Measurements from ENCODE around the gene ATP5F1C.
"Not testable (repeated sequence)": the region's sequence is repeated elsewhere in the genome, so short reads cannot be mapped to it uniquely, and the experiment has no call there.

The ATP5F1C gene

DNA sequence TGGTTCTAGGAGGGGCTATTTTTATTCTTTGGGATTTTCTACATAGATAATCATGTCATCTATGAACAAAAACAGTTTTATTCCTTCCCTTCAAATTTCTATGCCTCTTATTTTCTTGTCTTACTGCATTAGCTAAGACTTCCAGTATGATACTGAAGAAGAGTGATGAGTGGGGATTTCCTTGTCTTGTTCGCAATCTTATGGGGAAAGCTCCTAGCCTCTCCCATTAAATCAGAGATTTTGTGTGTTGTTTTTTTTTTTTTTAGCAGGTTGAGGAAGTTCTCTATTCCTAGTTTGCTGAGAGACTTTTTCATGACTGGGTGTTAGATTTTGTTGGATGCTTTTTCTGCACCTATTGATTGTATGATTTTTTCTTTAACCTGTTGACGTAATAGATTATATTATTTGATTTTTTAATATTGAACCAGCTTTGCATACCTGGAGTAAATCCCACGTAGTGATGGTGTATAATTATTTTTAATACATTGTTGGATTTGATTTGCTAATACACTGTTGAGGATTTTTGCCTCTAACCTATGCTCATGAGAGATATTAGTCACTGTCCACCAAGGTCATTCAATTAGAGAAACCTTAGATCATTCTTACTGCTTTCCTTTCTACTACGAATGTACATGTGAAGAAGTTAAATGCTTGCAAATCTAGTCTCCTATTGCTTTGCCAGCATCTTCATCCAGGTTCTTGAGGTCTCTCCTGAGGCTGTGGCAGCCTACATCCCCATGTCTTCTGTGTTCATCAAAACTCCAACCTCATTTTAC, 6.5 kb downstream of the ATP5F1C start:
- no peak for DNase-seq

DNA sequence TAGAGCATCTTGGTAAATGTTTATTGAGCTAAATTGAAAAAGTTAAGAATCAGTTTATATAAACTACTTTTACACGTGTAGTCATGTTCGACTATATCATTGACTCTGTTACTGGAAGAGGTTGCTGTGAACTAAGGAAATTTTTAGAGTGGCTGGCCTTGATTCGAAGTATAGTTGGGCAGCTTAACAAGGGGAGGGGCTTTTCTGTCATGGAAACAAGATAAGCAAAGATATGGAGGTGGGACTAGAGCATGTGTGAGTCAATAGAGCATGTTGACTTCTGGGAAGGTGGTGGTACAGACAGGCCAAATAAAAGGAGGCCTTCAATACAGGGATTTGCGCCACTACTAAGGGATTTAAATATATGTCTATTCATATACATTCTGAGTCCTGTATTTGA, 7.6 kb downstream of the ATP5F1C start:
- DNase-seq = no peak

DNA sequence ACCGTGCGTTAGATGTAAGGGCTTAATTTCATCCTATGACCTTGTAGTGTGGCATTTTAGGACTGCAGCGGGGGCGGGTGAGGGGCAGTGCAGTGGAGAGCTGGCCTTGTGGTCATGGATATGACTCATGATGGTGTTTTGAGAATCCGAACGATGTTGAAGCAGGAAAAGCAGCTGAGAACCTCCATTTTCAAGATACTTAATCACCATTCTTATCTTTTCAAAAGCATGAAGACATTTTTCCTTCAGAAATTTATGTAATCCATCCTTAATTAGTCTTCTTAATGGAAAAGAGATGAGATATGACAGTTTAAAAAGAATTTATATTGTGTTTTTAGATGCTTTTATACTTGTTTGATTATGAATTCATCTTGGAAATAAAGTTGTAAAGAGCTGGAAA, 9.6 kb downstream of the ATP5F1C start:
- peak; percentile 35 for DNase-seq

DNA sequence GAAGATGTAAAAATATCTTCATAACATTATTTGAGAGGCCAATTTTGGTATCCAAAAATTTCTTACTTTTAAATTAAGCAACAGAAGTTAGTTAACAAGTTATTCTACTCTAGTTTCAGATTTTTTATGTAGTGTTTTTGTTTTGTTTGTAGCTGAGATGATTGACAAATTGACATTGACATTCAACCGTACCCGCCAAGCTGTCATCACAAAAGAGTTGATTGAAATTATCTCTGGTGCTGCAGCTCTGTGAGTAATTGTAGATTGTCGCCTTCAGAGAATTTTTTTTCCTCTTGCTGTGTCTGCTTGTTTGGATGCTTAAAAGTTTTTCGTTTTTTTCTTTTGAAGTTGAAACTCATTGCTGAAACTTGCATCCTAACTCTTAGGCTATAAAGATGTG, 14.6 kb downstream of the ATP5F1C start:
- no peak for DNase-seq

DNA sequence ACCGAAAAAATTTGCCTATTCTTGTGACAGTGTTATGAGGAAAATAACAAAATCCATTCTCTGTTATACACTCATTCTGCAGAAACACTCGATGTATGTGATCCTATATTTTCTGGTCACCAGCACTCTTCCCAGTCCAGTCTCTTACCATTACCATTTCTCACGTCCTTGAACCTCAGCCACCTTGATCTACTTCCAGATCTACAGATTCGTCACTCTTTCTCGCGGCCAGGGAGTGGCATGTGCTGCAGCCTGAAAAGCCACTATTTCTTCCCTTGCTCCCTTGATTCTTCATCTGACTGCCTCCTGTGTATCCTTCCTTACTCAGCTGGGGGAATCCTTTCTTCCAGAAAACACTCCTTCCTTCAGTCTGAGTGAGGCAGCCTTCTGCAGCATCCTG, 16.2 kb downstream of the ATP5F1C start:
- no peak for DNase-seq

DNA sequence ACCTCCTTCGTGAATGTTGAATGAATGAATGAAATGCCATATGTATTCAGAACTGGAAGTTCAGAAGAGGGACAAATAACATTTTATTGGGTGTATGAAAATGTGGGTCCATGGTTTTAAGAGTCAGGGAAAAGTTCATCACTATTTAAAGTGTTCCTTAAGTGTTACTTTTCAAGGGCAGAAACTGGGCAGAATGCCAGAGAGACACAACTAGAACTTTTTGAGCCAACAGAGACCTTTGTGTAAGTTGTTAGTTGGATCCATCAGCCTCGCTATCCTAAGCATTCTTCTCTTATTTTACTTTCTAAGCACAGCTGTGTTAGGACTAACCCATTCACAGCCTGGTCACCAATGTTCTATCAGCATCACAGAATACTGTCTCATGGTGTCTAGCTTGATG, 16.8 kb downstream of the ATP5F1C start:
- DNase-seq = no peak

DNA sequence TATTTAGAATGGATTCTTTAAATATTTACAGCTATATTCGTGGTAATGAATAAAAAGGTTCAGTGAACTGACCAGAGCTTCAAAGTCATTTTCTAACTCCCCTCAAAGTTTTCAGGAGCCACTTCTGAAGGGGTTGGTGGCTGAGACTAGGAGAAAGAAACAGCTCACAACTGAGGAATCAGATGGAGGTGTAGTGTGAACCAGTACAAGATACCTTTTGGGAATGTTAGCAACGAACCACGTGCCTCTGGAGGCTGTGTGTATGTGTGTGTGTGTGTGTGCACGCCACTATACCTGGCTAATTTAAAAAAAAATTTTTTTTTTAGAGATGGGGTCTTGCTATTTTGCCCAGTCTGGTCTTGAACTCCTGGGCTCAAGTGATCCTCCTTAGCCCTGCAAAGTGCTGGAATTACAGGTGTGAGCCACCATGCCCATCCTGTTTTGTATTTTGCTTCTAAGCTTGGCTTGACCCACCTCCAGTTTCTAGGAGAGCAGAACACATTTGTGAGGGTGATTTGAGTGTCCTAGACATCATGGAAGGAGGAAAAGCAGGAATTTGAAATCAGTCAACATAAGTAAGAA, 20.8 kb downstream of the ATP5F1C start:
- no peak for DNase-seq

DNA sequence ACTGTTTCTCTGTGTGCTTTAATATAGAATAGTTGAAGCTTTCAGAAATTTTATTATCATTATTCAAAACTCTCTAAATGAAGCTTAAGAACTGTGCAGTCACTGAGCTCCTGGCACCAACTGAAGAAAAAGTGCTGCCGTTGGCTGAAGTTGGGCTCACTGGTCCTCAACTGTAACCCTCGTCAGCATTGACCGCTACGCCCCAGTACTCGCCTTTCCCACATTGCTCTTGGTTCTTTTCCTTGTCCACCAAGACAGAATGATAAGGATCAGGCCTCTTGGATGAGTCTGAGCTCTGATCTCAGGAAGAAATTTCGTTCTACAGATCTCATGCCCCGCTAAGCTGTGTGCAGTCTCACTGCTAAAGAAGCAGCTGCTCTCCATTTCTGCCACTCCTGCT, 22.5 kb downstream of the ATP5F1C start:
- no peak for DNase-seq

DNA sequence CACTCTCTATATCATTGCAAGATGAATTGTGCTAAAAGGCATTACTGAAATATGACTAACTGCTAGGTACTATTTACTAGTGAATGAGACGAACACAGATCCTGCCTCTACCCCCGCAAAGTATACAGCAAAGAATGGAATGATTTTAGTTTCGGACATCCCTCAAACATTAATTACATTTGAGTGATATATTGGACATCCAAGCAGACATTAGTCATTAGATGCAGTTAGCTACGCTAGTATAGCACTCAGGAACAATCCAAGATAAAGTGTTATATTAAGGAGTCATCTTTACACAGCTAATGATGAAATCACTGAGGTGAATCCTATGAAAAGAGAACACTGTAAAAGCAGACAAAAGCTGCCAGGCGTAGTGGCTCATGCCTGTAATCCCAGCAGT, 23.0 kb downstream of the ATP5F1C start:
- DNase-seq = no peak

DNA sequence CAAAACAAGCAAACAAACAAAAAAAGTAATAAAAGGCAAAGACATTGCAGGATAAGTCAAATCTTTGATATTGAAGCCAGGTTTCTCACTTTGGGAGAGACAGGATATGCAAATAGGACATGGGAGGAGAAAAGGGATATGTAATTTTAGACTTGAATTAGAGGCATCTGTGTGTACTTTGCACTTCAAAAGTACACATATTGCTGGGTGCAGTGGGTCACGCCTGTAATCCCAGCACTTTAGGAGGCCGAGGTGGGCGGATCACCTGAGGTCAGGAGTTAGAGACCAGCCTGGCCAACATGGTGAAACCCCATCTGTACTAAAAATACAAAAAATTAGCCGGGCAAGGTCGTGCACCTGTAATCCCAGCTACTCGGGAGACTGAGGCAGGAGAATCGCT, 23.8 kb downstream of the ATP5F1C start:
- not testable (repeated sequence) for DNase-seq

DNA sequence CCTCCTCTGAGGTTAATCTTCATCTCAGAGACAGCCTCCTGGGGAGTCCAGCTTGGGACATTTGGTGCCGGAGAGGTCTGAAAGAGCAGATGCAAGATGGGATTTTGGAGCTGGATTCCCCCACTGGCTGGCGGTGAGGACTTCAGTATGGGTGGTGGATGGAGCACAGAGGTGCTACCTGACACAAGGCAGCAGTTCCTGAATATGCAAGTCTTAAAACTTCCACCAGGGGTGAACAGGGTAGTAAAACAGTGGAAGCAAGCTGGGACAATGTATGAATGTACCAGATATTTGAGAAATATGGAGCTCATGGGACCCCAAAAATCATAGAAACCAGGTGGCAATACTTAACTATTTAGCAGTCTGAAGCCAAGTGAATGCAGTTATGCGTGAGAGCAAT, 25.5 kb downstream of the ATP5F1C start:
- DNase-seq = no peak

DNA sequence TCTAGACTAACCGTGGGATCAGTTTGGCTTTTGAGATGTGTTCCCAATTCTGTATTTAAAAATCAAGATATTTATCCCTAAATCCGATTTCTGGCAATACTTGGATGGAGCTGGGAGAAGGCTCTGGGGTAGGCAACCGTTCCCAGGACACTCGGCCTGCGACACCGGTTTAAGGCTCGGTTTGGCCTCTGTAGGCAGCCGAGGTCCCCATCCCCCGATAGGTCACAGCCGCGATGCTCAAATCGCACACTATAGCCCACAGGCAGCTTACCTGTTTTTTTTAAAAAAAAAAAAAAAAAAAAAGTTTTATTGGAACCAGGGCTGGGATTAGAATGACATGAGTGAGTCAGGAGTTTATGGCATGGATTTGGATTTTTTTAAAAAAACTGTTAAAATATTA, 29.6 kb downstream of the ATP5F1C start:
- no peak for DNase-seq

DNA sequence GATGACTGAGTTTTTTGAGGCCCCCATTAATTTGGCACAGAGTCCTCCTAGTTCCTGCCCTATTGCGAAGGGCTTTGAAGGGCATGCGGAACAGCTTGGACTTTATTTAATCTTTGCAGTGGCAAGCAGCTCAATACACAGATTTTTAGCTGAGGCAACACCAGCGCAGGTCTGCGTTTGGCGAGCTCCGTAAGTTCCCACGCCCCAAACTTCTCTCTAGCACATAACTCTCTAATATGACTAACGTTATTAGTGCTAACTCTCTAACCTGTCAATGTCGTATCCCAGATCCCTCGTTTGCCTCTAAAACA, 30.0 kb downstream of the ATP5F1C start:
- no peak for DNase-seq

DNA sequence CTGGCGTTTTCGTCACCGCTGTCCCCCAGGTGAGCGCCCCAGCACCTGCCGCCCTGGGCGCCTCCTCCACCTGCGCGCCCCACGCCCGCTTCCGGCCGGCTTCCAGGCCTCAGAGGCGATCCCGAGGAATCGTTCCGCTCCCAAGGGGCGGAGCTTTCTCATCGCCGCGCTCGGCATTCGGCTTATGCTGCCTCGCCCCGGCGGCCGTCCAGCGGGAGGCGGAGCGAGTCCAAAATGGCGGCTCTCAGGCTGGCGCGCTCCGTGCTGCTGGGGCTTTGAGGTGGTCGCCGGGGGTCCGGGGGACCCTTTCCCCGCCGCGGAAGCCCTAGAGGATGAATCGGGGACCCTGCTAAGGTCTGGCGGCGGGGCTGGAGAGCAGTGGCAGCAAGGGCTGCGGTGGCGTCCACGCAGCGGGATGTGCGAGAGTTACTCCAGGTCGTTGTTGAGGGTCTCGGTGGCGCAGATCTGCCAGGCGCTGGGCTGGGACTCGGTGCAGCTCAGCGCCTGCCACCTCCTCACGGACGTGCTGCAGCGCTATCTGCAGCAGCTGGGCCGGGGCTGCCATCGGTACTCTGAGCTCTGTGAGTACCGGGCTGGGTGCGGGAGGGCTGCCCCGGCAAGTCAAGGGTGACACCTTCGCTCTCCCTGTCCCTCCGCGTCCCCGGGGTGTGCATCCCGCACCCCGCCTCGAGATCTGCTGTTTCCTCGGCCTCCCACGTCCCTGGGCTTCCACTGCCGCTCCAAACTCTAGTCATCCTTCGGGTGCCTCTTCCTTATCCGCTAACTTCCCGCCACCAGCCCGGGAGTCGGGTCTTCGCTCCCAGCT, 30.5 kb downstream of the ATP5F1C start, which contains the start of gene TAF3:
Gene TAF3 (plus strand): TSS at position 211 of the 826 bp plus-strand sequence. CDS start 205 bp downstream, at position 416.
- peak; percentile 95 for DNase-seq

DNA sequence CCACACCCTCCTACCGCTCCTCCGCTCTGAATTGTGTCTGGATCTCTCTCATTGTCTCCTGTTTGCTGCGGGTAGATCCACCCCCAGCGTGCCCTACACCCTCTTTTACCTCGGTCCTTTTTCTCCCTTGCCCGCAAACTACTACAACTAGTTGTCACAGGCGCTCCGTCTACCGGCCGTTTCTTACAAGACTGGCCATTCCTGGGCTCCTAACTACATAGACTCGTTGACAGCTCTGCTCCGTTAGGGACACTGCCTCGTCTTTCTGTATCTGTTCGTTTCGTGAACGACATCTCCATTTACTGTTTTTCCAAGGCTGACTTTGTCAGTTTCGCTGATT, 31.1 kb downstream of the ATP5F1C start:
- peak; percentile 48 for DNase-seq

DNA sequence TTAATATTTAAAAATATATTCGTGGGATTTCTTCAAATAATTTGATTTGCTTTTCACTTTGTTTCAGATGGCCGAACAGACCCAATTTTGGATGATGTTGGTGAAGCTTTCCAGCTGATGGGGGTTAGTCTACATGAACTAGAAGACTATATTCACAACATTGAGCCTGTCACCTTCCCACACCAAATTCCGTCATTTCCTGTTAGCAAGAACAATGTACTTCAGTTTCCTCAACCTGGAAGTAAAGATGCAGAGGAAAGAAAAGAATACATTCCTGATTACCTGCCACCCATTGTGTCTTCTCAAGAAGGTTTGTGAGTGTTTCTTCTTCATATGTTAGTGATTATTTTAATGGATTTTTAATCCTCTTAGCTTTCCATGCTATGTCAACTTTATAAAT, 36.3 kb downstream of the ATP5F1C start:
- no peak for DNase-seq

DNA sequence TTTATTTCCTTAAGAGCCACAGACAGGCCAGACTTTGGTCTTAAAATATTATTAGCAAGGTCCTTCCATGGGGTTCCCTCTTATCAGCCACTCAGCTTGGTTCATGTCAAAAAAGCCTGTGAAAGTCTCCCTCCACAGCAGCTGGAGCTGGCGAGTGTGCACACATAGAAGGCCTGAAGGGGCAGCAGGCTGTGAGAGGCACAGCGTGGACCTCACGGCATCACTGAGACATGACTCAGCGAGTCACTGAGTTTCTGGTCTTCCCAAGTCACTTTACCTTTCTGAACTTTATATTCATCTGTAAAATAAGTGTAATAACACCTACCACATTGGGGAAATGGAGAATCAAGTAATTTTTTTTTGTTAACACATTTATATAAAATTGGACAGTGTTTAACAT, 39.0 kb downstream of the ATP5F1C start:
- no peak for DNase-seq

DNA sequence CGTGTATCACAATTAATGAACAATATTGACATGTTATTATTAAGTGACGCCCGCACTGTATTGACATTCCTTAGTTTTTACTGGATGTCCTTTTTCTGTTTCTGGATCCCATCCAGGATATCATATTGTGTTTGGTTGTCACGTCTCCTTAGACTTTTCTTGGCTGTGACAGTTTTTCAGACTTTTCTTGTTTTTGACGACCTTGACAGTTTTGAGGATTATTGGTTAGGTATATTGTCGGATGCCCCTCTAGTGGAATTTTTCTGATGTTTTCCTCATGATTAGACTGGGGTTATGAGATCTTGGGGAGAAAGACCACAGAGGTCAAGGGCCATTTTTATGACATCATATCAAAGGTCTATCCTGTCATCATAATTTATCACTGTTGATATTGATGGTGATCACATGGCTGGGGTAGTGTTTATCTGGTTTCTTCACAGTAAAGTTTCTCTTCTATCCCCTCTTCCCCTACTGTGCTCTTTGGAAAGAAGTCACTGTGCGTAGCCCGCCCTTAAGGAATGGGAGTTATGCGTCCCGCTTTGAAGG, 41.4 kb downstream of the ATP5F1C start:
- no peak for DNase-seq

DNA sequence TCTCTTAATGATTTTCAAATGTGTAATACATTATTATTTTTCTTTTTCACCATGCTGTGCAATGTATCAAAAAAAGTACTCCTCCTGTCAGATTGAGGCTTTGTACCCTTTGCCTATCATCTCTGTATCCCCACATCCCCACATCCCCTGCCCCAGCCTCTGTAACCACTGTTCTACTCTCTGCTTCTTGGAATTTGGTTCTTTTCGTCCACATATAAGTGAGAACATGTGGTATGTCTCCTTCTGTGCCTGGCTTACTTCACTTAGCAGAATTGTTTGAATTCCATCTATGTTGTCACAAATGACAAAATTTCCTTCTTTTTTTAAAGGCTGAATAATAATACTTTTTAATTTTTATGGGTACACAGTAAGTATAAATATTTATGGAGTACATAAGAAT, 44.1 kb downstream of the ATP5F1C start:
- no peak for DNase-seq

DNA sequence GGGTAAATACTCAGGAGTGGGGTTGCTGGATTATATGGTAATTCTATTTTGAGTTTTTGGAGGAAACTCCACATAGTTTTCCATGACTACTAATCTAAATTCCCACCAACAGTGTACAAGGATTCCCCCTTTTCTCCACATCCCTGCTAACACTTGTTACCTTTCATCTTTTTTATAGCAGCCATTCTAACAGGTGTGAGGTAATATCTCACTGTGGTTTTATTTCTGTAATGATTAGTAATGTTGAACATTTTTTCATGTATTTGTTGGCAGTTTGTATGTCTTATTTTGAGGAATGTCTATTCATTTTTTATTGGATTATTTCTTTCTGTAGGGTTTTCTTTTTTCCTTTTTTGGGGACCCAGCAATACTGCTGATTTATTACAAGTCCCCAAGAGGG, 45.2 kb downstream of the ATP5F1C start:
- DNase-seq = no peak

DNA sequence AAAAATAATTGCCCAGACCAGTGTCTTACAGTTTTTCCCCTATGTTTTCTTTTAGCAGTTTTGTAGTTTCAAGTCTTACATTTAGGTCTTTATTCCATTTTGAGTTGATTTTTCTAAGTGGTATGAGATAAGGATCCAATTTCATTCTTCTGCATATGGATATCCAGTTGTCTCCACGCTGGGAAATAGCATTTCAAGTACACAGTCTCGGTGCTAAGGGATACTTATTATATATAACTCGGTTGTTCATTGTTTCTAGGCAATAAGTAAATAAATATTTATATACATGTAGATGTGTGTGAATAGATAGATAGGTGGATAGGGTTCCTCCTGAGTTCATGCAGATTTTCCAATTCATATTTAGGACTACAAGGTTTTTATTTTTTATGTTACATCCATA, 46.3 kb downstream of the ATP5F1C start:
- DNase-seq = no peak

DNA sequence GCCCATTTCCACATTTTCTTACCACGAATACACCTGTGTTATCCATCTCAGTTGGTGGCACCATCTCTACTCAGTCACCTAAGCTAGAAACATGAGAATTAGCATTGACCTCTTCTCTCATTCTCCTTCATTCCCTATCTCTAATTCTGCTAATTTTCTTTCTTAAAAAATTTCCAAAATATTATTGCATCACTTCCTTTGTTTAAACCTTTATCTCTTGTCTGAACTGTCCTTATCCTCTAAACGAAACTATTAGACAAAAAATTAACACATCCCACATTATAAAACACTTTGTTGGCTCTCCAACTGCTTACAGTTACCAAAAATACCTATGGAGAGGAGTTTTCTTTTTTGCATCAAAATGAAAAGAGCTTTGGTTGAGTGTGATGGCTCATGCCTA, 48.6 kb downstream of the ATP5F1C start:
- no peak for DNase-seq

DNA sequence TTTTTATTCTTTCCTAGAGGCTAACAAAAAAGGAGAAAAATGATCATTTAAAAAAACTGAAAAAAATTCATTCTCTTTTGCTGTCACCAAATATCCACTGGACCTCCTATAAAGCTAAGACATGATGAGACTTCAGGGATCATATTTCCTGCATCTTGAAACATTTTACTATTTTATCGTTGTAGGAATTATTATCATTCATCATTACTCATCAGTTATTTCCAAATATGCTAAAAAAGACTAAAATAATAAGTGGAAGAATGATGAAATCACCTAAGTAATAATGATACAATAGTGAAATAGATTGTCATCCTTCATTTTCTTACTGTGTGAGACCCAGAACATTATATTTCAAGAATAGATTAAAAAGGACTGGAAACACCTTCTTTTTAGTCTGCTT, 58.6 kb downstream of the ATP5F1C start:
- DNase-seq = no peak

DNA sequence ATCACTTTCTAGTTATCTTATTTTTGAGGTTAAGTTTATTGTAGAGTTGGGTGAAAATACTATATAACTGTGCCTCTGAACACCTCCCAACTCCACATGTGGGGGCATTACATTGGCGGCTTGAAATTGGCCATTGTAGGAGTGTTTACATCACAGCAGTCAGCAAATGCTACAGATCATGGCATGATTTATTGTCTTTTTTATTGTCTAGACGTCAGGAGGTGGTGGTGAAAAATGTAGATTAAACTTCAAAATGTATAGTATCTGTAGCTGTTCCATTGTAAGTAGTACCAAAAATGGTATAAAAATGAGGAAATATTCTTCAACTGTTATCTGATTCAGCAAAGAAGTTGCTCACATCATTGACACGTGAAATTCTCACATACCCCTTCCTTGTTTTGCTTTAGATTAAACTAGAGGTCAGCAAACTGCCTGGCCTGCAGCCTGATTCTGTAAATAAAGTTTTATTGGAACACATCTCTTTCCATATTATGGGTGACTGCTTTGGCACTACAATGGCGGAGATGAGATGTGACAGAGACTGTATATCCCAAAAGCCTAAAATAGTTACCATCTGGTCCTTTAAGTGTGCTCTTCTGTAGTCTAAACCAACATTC, 65.4 kb downstream of the ATP5F1C start:
- DNase-seq = no peak

All from stimulated activated CD8-positive, alpha-beta memory T cell treated with anti-CD3 and anti-CD28 coated beads, Interleukin-4, amount 100 ng/mL, for 48 hours (primary cell).